ENCODE results near the gene GRIK5.
A peak's percentile ranks its signal among the peaks of the same experiment; 100 is the strongest.

GRIK5 gene

DNA sequence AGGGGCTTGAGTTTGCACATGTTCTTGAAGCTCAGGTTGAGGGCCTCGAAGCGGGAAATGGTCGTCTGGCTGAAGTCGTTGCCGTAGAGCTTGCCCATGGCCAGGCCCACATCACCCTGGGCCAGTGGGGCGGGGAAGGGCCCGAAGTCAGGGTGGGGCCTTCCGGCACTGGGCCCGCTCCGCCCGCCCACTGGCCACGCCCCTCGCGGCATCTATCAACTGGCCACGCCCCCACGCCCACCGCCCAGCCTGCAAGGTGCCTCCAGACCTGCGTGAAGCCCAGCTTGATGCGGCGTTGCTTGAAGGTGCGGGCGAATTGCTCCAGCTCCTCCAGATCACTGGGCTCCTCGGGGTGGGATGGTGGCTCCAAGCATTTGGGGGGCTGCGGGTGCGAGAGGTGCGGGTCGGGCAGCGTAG, 25.8 kb upstream of the GRIK5 start:
- DNase-seq (ENCODE audit: low read depth) = no peak
- TF ChIP-seq, protein P1, sequence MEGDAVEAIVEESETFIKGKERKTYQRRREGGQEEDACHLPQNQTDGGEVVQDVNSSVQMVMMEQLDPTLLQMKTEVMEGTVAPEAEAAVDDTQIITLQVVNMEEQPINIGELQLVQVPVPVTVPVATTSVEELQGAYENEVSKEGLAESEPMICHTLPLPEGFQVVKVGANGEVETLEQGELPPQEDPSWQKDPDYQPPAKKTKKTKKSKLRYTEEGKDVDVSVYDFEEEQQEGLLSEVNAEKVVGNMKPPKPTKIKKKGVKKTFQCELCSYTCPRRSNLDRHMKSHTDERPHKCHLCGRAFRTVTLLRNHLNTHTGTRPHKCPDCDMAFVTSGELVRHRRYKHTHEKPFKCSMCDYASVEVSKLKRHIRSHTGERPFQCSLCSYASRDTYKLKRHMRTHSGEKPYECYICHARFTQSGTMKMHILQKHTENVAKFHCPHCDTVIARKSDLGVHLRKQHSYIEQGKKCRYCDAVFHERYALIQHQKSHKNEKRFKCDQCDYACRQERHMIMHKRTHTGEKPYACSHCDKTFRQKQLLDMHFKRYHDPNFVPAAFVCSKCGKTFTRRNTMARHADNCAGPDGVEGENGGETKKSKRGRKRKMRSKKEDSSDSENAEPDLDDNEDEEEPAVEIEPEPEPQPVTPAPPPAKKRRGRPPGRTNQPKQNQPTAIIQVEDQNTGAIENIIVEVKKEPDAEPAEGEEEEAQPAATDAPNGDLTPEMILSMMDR (conservative IDR thresholded peaks at IDR 0.05; ENCODE audit: control insufficient read depth, insufficient read depth, low read depth, low read length) = no peak
- no peak overlapping the region for H3K4me3 ChIP-seq (ENCODE audit: control insufficient read depth, low read depth, low read length)

DNA sequence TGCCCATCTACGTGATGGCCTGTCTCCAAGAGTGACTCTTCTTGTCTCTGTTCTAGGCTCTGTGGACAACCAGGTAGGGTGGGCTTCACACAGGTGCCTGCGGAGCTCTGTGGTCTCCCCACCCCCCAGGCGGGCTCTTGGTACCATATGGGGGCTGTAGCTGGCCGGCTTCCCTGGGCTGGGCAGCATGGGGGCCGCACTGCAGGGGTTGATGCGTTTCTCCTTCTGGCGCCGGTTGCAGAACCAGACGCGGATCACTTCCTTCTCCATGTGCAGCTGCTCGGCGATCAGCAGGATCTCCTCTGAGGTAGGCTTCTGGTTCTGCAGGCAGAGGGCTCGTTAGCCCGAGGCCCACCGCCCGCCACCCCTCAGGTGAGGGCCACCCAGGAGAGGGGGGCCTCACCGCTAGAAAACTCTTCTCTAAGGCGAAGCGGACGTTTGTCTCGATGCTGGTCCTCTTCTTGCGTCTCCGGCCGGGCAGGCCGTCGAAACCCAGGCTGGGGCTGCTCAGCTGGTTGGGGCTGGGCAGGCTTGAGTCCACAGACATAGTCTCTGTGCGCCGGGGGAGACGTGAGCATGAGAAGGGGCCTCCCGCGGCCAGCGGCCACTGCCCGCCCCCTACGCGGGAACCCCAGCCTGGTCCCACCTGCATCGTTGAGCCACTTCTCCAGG, 25.3 kb upstream of the GRIK5 start:
- no peak for DNase-seq (ENCODE audit: low read depth)
- TF ChIP-seq, protein P1 (conservative IDR thresholded peaks at IDR 0.05; ENCODE audit: control insufficient read depth, insufficient read depth, low read depth, low read length) = no peak
- no peak overlapping the region for H3K4me3 ChIP-seq (ENCODE audit: control insufficient read depth, low read depth, low read length)

DNA sequence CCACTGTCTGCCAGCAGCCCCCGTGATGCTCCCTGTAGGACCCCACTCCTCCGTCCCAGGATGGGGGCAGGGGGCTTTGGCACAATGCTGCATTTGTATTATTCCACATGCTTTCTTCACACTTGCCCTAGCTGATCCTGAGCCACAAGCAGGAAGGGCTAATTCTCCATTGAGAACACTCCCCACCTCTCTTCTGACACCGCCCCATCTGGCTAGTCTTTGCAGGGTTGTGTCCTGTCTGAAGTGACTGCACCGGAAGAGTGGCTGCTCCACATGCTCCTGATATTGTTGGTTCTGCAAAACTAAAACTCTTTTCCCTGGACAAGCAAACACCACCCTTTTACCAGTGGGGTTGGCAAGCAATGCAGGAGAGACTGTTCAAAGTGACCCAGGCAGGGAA, 23.9 kb upstream of the GRIK5 start:
- H3K4me3 ChIP-seq (ENCODE audit: control insufficient read depth, low read depth, low read length) = no peak overlapping the region
- no peak for DNase-seq (ENCODE audit: low read depth)
- TF ChIP-seq, protein P1 (conservative IDR thresholded peaks at IDR 0.05; ENCODE audit: control insufficient read depth, insufficient read depth, low read depth, low read length) = no peak

DNA sequence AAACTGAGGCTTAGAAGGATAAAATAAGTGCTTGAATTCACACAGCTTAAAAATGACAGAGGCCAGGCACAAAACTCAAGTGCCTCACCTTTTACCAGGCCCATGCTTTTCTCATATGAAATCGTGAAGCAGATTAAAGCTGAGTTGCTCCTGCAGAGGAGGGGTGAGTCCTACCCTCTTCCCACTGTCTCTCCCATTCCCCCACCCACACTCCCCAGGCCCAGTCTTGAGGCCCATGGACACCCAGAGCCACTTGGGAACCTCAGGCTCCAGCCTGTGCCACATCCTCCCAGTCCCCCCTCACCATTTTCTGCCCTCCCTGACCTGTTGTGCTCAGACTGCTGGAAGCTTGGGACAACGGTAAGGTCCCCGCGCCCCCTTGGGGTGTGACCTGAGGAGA, 23.5 kb upstream of the GRIK5 start:
- H3K4me3 ChIP-seq (ENCODE audit: control insufficient read depth, low read depth, low read length) = no peak overlapping the region
- TF ChIP-seq, protein P1 (conservative IDR thresholded peaks at IDR 0.05; ENCODE audit: control insufficient read depth, insufficient read depth, low read depth, low read length) = no peak
- DNase-seq (ENCODE audit: low read depth) = no peak

DNA sequence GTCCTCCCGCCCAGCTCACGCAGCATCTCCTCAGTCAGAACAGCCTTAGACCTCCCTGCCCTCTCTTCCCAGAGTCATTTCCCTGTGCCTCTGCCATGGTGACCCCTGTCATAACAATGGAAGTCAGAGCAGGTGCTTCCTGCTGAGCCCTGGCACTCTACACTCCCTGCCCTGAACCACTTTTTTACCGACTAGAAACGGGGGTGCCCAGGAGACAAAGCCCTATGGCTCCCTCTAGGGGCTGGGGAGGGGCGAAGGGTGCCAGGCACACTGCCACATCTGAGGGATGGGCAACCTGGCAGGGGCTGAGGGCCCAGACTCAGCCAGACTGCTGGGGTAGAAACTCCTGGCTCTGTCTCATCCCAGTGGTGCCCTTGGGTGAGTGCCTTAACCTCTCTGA, 22.3 kb upstream of the GRIK5 start:
- TF ChIP-seq, protein P1 (conservative IDR thresholded peaks at IDR 0.05; ENCODE audit: control insufficient read depth, insufficient read depth, low read depth, low read length) = peak; percentile 51
- no peak for DNase-seq (ENCODE audit: low read depth)
- H3K4me3 ChIP-seq (ENCODE audit: control insufficient read depth, low read depth, low read length) = no peak overlapping the region

DNA sequence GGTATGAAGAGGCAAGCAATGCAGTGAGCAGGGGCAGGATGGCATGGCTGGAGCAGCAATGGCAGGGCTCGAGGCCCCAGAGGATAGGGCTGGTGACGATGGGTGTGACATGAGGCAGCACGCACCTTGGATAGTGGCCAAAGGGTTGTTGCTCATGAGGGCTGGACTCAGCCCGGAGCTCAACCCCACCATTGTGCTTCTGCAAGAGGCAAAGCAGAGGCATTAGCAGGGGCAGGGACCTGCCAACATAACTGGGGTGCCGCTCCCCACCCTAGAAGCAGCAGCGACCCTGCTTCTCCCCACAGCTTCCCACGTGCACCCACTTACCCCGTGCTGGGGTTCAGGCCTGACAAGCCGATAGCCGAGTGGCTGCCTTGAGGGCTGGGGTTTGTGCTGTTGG, 21.7 kb upstream of the GRIK5 start:
- H3K4me3 ChIP-seq (ENCODE audit: control insufficient read depth, low read depth, low read length) = no peak overlapping the region
- TF ChIP-seq, protein P1 (conservative IDR thresholded peaks at IDR 0.05; ENCODE audit: control insufficient read depth, insufficient read depth, low read depth, low read length) = no peak
- DNase-seq (ENCODE audit: low read depth) = peak; percentile 67

DNA sequence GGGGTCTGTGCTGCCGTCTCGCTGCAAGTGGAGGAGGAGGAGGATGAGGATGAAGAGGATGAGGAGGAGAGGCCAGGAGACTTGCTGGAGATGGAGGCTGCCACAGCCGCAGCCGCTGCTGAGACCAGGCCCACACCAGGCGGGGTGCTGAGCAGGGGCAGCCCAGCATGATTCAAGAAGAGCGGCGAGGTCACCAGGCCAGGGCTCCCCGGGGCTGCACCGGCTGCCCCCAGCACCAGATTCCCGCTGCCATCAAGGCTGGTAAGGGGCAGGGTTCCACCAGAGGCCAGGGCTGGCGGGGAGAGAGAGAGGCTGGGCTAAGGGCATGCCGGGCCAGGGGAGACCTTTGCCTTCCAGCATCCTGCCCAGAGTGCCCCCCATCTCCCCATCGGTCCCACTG, 21.3 kb upstream of the GRIK5 start:
- TF ChIP-seq, protein P1 (conservative IDR thresholded peaks at IDR 0.05; ENCODE audit: control insufficient read depth, insufficient read depth, low read depth, low read length) = no peak
- DNase-seq (ENCODE audit: low read depth) = no peak
- H3K4me3 ChIP-seq (ENCODE audit: control insufficient read depth, low read depth, low read length) = no peak overlapping the region

Measured in fibroblast of mammary gland (primary cell).